ENCODE results near the gene TTC16. TPM values are rescaled to one million over a fixed set of nuclear protein-coding genes. Genes with fewer than 3 reads are reported as not detected.
"Not testable (repeated sequence)": the region's sequence is repeated elsewhere in the genome, so short reads cannot be mapped to it uniquely, and the experiment has no call there.

Gene TTC16
- polyA plus RNA-seq, 5 donors: 0.50 to 1.4 (median 0.82) TPM

DNA sequence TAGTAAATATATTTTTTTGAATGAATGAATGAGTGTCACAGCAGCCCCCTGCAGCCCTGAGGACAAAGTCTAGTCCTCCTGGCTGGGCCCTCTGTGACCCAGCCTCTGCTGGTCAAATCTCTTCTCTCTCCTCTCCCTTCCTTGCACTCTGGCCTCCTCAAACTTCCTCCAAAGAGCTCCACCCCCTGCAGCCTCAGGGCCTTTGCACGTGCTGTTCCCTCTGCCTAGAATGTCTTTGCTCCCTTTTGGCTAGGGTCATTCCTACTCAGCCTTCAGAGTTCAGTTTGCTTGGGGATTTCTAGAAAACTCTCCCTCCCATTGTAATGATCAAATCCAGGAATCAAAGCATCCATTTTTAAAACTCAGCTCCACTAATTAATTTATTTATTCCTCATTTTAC lies 49.5 kb downstream of the TTC16 start:
- DNase-seq: no peak

DNA sequence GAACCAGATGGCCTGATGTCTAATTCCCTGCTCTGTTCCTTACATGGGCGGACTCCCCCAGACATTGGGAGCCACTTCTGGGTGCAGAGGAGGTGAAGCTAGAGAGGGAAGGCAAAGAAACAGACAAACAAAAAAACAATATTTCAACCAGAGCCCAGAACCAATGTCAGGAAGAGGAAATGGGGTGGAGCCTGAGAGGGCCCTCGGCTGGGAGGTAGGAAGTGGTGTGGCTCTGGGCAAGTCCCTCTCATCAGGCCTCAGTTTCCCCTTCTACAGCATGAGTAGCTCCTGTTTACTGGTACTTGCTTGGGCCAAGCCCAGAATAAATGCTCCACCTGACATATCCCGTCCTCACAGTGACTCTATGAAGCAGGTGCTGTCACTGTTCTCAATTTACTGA lies 51.5 kb downstream of the TTC16 start:
- no peak for DNase-seq

DNA sequence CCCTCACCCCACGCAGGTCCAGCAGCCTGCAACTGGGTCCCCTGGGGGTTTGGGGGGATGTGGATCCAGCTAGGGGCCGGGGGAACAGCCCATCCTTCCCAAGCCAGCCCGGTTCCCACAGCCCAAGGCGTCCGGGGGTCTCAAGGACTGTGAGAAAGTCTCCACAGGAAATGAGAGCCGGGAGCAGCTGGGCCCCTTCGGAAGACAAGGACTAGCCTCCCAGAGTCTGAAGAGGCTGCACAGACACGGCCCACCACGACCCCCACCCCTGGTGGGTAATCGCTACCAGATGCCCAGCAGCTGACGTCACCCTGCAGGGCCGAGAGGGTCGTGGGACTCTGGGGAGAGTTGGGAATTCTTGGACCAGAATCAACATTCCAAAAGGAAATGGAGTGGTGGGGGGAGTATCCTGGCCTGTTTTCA lies 52.0 kb downstream of the TTC16 start:
- DNase-seq: no peak

DNA sequence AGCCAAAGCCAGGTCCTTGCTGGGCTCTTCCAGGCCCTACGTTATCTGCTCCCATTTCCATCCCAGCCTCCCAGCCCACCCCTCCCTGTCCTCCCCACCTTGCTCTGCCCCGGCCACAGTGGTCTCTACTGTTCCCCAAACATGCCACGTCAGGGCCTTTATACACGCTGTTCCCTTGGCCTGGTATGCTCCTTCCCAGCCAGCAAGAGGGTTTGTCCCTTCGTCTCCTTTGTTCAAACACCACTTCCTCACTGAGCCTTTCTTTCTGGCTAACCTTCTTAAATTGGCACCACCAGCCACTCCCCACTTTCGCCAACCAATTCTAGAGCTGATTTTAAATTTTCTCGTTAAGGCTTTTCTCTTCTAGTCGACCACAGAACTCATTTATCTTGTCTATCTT lies 52.8 kb downstream of the TTC16 start:
- no peak for DNase-seq

DNA sequence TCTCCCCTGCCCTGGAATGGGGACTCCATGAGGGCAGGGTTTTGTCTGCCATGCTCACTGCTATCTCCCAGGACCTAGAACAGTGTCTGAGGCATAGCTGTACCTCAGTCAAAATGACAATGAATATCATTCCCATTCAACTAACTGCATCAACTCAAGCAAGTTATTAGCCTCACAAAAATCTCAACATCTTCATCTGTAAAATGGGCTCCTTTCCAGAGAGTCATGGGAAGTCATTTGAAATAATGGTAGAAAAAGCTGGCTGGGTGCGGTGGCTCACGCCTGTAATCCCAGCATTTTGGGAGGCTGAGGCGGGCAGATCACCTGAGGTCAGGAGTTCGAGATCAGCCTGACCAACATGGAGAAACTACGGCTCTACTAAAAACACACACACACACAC lies 53.2 kb downstream of the TTC16 start:
- DNase-seq: no peak

DNA sequence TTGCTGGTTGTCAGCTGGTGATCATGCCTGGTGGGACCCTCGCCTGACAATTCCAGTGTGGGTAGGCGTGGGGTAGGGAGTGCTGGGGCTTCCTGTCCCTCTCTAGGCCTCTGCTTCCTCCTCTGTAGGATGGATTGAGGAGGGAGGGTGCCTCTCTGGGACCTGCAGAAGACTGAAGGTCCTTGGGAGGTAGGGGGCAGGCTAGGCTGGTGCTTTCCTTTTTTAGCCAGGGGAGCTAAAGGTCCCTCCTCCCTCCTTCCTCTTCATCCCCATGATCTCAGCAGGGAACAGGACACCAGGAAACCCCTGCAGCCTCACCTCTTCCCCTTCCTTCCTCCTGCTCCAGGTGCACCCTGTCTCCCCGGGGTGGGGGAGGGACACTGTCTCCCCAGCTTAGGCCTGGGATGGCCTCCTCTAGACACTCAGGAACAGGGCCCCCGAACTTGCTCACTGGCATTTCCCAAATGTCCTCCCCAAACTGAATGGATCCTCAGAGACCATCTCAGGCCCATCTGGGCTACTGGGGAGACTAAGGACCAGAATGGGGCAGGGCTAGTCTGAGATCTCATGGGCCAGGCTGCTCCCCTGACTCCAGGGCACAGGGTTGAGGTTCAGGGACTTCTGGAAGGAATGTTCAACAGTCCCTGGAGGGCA lies 54.2 kb downstream of the TTC16 start:
- no peak for DNase-seq

DNA sequence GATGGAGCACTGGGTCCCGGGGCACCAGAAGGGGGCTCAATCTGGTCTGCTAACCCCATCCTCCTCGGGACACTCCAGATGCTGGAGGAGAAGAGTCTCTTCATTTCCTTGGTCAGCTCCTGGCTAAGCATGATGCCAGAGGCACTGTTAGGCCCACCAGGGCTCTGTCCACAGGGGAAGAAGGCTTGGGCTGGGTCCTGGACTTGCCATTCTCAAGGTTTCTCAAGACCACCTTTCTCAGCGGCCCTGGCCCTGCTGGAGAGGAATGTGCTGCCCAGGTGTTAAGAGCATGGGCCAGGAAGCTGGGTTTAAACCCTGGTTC lies 54.7 kb downstream of the TTC16 start:
- DNase-seq: no peak

DNA sequence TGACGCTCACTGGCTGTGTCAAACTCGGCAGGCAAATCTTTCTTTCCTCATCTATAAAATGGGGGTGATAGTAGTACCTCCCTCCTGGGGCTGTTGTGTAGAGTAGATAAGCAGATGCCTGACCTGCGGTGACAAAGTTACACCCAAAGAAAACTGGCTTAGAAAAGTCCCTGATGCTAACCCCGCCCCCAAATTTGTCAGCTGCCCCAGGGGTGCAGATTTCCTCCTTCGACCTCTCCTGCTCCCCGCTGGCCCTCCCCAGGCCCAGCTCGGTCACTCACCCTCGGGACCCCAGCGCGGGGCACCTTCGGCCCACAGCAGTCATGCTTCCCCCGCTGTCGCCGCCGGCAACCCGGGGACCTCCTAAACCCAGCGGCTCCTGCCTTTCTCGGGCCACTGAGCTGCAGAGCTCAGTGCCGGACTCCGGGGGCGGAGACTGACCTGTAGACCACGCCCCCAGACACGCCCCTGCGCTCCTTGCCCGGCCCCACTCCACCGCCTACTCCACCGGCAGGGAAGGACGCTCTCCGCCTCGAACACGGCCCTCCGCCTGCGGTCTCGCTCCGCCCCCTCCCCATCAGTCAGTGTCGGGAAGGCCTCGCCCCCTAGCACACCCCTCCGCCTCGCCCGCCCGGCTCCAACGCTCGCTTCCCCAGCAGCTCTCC lies 55.2 kb downstream of the TTC16 start:
- peak; percentile 97 for DNase-seq

DNA sequence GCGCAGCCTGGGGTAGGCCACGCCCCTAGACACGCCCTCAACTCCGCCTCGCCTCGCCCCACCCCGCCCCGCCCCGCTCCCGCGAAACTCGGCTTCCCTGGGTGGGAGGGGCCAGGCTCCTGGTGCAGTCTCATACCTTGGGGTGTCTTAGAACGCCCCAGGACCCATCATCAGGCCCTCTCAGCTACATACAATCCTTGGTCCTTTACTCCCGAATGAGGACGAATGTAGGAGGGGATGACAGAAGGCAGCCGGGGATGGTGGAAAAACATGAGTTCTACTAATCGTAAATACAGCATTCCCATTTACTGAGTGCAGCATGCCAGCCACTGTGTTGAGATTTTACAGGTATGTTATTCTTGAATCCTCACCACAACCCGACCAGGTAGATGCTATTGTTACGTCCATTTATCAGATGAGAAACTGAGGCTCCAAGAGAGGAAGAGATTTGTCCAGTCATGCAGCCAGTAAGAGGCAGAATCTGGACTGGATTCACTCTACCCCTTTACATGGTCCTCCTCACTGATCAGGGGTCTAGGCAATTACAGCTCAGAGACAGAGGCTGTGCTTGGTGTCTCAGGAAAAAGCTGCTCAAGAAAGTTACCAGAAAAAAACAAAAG lies 55.8 kb downstream of the TTC16 start:
- no peak for DNase-seq

DNA sequence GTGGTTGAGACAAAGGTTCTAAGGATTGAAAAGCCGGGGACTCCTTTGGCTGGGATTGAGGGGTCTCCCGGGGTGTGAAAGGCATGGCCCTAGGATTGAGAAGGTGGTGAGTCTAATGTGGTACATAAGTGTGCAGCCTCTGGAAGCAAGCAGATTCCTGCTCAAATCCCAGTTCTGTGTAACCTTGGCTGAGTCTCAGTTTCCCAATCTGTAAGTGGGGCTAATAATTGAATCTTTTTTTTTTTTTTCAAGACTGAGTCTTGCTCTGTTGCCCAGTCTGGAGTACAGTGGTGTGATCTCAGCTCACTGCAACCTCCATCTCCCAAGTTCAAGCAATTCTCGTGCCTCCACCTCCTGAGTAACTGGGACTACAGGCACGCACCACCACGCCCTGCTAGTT lies 56.7 kb downstream of the TTC16 start:
- DNase-seq: no peak

DNA sequence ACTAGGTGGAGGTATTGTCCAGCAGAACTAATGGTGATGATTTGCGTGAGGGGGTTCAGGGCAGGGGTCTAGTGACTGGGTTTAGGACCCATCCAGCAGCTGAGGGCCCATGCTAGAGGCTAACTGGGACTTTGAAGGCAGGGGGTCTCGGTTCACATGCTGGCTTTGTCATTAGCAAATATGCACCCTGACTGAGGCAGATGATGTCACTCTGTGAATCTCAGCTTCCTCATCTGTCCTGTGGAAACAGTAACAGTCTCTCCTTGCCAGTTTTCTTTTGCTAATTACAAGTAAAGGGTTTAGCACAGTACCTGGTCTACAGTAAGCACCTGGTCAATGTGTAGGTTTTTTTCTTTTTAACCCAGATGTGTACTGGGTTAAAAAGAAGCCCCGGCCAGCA lies 57.4 kb downstream of the TTC16 start:
- DNase-seq: no peak

DNA sequence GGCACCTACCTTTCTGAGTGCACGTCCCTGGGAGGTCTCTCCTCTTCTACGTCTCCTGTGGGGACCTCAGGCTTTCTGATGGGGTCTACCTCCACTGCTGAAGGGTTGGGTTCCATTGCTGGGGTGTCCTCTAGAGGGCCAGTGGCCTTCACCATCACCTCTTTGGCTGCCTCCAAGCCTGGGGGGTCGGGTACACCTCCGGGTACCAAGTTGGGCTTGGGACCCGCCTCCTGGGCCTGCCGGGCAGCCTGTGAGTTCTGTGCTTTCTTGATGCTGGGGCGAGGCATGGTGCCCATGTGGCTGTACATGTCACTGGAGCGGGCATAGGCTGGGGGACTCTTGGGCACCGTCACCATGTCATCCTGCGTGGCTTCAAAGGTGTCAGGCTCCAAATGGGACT lies 58.1 kb downstream of the TTC16 start:
- no peak for DNase-seq

DNA sequence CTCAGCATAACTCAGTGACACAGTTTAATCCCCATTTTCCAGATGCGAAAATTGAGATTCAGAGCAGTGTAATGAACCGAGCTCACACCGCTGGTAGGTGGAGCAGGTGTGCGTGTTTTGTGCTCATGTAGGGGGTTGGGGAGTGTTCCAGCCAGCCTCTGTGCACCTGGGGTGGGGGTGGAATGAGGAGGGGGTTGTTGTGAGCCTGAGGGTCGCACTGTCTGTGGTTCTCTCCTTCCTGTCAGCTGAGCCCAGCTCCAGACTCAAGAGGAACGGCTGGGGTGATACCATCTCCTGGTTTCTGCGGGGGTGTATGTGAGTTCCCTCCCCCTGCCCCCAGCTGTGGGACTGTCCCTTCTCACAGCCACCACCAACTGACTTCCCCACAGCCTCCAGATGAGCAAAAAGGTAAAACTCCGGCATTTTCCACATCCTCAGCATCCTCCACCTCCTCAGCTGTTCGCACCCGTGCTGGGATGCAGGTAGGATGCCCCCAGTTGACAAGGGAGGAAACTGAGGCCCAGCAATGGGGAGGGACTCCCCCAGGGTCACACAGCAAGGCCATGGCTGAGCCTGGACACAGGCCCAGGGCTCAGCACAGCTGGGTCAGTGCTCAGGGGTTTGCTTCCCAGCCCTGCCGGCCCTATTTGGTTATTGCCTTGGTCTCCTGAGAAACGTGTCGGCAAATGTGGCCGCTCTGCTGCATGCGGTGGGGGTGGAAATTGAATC lies 60.5 kb downstream of the TTC16 start:
- DNase-seq: no peak

DNA sequence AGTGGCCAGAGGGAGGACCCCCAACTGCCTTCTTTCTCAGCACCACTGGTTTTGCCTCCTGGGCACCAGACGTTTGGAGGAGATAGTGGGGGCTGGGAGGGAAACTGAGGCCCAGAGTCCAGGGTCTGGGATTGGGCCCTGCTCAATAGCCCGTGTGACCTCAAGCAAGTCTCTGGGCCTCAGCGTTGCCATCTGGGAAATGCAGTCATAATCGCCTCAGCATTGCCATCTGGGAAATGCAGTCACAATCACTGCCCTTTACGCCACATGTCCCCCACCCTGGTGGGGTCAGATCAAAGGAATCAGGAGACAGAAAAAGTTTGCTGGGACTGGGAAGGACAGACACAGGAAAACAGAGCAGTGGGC lies 61.0 kb downstream of the TTC16 start:
- DNase-seq: no peak

DNA sequence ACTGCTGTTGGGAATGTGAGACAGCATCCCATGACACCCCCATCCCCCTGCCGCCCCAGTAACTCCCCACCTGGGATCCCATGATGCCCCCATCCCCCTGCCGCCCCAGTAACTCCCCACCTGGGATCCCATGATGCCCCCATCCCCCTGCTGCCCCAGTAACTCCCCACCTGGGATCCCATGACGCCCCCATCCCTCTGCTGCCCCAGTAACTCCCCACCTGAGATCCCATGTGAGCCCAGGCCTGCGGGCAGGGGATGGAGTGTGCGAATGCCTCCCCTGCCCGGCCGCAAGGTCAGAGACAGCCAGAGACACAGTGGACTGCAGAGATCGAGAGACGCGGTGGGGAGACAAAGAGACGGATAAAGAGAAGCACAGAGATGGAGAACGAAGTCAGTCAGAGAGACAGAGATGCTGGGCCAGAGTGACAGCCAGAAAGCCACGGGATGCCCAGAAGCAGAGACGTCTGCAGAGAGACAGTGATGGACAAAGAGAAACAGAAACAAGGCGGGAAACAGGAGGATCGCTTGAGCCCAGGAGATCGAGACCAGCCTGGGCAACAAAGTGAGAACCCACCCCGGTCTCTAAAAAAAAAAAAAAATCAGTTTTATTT lies 61.6 kb downstream of the TTC16 start:
- no peak for DNase-seq

DNA sequence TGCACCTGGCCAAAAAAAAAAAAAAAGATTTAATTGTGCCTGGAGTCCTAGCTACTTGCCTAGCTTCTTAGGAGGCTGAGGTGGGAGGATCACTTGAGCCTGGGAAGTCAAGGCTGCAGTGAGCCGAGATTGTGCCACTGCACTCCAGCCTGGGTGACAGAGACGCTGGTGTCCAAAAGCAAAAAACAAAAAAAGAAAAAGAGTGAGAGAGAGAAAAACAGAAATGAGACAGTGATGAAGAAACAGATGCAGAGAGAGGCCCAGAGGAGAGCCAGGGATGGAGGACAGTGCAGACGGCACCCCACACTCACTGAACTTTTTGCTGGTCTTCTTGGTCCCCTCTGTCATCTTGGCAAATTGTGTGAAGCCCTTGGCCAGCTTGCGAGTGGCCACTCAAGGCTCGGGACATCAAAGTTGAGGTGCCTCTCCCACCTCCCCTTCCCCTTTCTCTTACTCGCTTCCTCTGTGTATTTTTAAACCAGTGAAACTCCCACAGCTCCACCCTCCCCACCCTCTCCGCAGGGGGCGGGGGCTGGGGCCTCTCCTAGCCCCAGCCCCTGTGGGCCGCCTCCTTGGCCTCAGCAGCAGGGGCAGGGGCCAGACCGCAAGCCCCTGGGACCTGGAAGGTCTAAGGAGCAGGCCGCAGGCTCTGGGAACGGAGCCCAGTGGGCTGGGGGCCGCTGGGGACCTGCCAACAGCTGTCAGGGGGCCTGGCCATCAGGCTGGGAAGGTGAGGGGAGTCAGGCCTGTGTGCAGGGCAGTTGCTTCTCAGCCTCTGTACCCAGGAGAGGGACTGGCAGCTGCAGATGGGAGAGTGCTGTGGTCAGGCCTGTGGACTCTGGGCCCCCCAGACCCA lies 62.6 kb downstream of the TTC16 start, which contains the start of gene SH2D3C:
Gene SH2D3C, minus strand, starts transcription at position 387 of the 856 bp plus-strand sequence. Its CDS starts 39 bp downstream, at position 348.
- no peak for DNase-seq

DNA sequence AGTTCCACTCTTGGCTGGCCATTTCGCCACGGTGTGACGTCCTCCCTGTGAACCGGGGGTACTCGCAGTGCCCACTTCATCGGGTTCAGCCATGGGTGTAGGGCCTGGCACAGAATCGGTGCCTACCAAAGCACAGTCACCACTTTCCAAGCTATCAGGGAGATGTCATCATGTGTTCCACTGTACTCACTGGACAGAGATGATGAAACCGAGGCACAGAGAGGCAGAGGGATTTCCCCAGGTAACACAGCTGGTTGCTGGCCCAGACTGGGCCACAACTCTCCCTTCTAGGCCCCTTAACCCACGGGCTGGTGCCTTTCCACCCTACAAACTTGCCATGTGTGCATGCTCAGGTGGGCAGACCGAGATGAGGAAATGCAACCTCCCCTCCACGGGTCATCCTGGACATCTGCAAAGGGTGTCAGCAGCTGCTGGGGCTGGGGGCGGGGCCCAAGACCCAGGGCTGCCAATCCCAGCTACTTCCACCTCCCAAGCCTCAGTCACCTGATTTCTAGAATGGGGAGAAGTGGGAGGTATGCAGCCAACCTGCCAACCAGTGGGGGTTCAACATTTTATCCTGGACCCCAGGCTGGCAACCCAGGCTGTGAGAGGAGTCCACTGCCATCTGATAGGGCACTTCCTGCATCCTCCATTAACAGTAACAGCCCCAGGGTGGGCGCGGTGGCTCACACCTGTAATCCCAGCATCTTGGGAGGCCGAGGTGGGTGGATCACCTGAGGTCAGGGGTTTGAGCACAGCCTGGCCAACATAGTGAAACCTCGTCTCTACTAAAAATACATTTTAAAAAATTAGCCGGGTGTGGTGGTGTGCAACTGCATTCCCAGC lies 63.5 kb downstream of the TTC16 start:
- DNase-seq: no peak

DNA sequence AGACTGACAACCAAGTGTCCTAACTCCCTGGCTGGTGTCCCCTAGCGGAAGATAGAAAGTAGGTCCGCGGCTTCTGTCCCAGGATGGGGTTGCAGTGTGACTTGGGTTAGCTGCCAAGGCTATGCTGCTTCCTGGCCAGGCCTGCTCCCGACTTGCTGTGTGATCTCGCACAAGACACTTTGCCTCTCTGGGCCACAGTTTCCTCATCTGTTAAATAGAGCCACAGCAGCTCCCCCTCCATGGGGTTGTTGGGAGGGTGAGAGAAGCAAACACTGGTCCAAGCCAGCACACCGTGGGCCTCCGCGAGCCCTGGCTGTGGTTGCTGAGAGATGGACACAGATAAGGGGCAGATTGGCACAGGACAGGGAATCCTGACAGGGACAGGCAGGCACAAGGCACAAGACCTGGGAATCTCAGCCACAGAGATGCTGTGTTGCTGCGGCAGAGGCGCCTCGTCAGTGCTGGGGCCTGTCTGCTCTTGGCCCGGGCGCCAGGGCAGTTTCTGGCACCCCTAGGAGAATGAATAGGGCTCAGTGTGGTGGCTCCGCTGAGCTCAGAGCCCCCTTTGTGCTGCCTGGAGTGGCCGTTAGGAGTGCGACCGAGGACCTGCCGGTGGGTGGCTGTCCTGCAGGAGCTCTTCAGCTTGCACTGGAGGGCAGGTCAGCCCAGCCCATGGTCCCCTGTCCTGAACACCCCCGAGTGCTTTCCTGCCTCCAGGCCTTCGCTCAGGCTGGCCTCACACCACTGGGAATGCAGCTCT lies 64.4 kb downstream of the TTC16 start:
- DNase-seq: no peak

DNA sequence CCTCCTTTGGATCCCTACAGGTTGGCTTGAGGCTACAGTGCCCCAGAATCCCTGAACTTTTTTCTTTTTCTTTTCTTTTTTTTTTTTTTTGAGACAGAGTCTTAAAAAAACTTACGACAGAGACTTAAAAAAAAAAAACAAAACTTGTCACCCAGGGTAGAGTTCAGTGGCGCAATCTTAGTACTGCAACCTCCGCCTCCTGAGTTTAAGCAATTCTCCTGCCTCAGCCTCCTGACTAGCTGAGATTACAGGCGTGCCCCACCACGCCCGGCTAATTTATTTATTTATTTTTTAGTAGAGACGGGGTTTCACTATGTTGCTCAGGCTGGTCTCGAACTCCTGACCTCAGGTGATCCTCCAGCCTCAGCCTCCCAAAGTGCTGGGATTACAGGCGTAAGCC lies 65.0 kb downstream of the TTC16 start:
- not testable (repeated sequence) for DNase-seq

All from right lung (tissue), 5 donors.